ENCODE results near the gene ABHD17A. TPM values are rescaled to one million over a fixed set of nuclear protein-coding genes. Genes with fewer than 3 reads are reported as not detected.

ABHD17A gene
- polyA plus RNA-seq, 3 donors from 2014 or later: 652 to 783 (median 741) TPM

Other genes starting within 250 kb of the ABHD17A start
- 1 to 10 TPM; 1.9 to 6.3 (median 6.0) TPM for gene TCF3, start 232.9 kb downstream of the ABHD17A start, polyA plus RNA-seq
- gene ONECUT3, start 132.0 kb downstream of the ABHD17A start, polyA plus RNA-seq: not detected
- 1 to 10 TPM; 1.7 to 3.3 (median 3.1) TPM for gene ATP8B3, start 73.2 kb downstream of the ABHD17A start, polyA plus RNA-seq
- 10 to 100 TPM in 1 of 3 donors, 1 to 10 TPM in 1, under 1 TPM in 1; 0.63 to 13.0 (median 4.5) TPM for gene REXO1, start 37.0 kb downstream of the ABHD17A start, polyA plus RNA-seq
- gene KLF16, start 21.9 kb downstream of the ABHD17A start, polyA plus RNA-seq: under 1 TPM; 0.12 to 0.55 (median 0.49) TPM
- 10 to 100 TPM in 1 of 3 donors, 1 to 10 TPM in 2; 2.1 to 10.0 (median 4.3) TPM for gene ADAT3, start 19.9 kb upstream of the ABHD17A start, polyA plus RNA-seq
- gene SCAMP4, start 19.9 kb upstream of the ABHD17A start, polyA plus RNA-seq: 10 to 100 TPM in 2 of 3 donors, 1 to 10 TPM in 1; 7.6 to 31.9 (median 22.6) TPM
- gene CSNK1G2, start 55.7 kb upstream of the ABHD17A start, polyA plus RNA-seq: 10 to 100 TPM; 18.0 to 35.4 (median 21.8) TPM
- 1 to 10 TPM; 2.6 to 4.4 (median 3.6) TPM for gene BTBD2, start 130.2 kb upstream of the ABHD17A start, polyA plus RNA-seq
- gene MKNK2, start 165.7 kb upstream of the ABHD17A start, polyA plus RNA-seq: 10 to 100 TPM; 22.7 to 39.2 (median 23.9) TPM
- 100 to 1,000 TPM in 1 of 3 donors, 10 to 100 TPM in 2; 39.4 to 160 (median 42.2) TPM for gene MOB3A, start 210.8 kb upstream of the ABHD17A start, polyA plus RNA-seq
- gene IZUMO4, start 211.4 kb upstream of the ABHD17A start, polyA plus RNA-seq: under 1 TPM in 1 of 3 donors, not detected in 2; 0.42 TPM